SHP77 (cell line): ENCODE data around the gene EPN1.
"Not testable (repeated sequence)": the region's sequence is repeated elsewhere in the genome, so short reads cannot be mapped to it uniquely, and the experiment has no call there.

Experiments
- DNase-seq, 2 experiments: peaks; one replicate each; lab custom pipeline; 2025; lab: John Stamatoyannopoulos, UW

The EPN1 gene

DNA sequence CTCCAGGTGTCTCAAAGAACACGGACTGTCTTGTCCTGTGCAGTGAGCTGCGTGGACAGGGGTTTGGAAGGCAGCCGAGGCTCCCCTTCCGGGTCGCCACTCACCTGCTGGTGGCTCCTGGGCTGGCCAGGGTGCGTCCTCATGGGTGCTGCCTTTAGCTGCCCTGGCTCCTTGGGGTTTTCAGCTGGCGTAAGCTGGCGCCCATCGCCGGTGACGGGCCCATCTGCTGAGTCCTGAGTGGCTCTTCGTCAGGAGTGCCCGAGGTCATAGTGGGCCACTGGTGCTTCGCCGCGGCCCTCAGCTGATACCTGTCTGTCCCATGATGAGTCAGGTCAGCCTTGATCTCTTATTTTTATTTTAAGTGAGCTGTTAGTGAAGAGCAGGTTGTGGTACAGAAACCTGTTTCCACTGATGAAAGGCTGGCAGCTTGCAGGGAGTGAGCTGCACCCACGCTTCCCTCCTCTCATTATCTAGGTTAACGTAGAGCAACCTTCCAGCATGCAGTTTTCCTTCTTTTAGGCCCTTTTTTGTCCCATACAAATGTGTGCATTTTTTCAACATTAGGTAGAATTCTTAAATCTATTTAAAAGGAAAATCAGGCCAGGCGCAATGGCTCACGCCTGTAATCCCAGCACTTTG, 18.4 kb downstream of the EPN1 start:
- DNase-seq, result no peak

- DNase-seq, result no peak
Observed at GRCh38 chr19:55694241-55694655, 19.2 kb downstream of the EPN1 start.

- DNase-seq, result no peak
Observed at GRCh38 chr19:55694656-55695491, 19.8 kb downstream of the EPN1 start.

GRCh38 chr19:55695511-55696290, 20.7 kb downstream of the EPN1 start:
- no peak for DNase-seq

GRCh38 chr19:55696301-55697068, 21.5 kb downstream of the EPN1 start:
- no peak for DNase-seq

GRCh38 chr19:55697069-55697440, 22.0 kb downstream of the EPN1 start:
- no peak for DNase-seq

DNA sequence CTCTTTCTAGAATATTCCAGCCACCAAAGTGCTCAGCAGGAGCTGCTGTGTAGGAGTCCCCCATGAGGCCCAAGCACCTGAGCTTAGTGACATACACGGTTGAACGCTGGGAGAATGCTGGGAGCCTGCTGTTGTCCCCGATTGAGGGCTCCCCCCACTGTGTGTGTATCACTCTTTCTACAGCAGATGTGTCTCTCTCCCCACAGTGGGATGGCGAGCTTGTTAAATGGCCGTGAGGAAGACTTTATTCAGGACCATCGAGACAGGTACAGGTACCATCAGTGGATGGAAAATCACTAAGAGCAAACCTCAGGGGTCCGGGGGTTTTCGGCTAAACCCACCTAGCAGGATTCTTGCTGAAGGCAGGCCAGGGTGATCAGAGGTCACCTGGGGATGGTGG, 22.7 kb downstream of the EPN1 start:
- DNase-seq, result no peak

GRCh38 chr19:55698256-55698655, 23.2 kb downstream of the EPN1 start:
- DNase-seq, result no peak

GRCh38 chr19:55699221-55699620, 24.2 kb downstream of the EPN1 start:
- DNase-seq, result no peak

GRCh38 chr19:55700813-55701212, 25.8 kb downstream of the EPN1 start:
- DNase-seq, result no peak

GRCh38 chr19:55702131-55702627, 27.2 kb downstream of the EPN1 start:
- DNase-seq, result no peak

DNA sequence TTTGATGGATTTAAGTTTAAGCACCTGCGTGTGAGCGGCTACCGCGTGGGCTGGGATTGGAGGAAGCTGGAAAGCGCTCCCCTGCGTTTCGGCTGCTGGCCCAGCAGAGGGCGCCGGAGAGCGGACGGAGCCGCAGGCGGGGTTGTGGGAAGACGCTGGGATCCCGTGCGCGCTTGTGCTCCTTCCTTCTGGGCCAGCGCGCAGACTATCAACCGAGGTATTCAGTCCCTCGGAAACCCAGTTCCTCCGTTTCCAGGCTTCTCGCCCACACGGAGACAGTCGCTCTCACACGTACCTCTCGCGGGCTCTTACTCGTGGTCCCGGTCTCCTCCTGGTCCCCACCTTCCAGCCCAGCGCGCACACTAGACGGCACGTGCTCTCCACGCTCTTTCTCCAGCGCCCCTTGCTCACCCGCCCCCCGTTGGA, 28.8 kb downstream of the EPN1 start:
- no peak for DNase-seq

GRCh38 chr19:55704494-55705245, 29.6 kb downstream of the EPN1 start:
- DNase-seq, result no peak

- no peak for DNase-seq
Observed at GRCh38 chr19:55705972-55706371, 30.9 kb downstream of the EPN1 start.

DNA sequence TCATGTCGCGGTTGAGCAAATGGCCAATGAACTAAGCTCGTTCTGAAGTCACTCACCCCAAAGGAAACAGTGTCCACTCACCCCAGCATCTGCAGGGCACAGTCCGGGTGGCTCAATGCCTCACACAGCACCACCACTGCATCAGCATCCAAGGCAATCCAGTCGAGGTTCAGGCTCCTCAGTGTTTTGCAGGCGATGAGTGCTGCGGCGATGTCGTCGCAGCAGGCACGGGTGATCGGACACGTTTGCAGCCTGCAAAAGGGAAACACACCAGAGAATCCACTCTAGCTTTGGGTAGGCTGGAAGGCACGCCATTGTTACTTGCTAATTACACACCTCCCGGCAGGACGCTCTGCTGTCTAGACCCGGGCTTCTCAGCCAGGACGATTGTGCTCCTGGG, 36.7 kb downstream of the EPN1 start:
- DNase-seq, result no peak

DNA sequence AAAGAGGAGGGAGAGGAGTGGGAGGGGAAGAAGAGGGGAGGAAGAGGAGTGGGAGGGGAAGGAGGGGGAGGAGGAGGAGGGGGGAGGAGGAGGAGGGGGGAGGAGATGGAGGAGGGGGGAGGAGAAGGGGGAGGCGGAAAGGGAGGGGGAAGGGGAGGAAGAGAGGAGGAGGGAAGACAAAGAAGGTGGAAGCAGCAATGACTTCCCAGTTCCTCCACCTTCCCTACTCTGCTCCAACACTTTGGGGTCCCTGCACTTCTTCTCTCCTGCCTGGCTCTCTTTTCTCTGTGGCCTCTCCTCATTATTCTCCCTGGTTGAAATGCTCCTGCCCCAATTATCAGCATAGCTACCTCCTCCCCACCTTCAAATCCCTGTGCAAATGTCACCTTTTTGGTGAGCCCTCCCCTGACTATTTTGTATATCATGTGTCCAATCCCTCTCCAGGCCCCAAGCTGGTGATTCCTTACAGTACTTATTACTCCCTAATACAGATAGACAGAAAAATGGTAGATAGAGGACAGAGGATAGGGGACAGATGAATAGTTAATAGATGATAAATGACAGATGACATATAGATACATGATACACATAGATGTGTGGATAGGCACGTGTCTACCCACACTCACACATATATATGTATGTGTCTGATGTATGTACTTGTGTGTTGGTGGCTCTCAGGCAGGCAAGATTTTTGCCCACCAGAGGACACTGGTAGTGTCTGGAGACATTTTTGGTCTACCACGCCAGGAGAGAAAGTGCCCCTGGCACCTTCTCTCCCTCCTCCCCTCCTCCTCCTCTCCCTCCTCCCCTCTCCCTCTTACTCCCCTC, 38.0 kb downstream of the EPN1 start:
- DNase-seq, result no peak

DNA sequence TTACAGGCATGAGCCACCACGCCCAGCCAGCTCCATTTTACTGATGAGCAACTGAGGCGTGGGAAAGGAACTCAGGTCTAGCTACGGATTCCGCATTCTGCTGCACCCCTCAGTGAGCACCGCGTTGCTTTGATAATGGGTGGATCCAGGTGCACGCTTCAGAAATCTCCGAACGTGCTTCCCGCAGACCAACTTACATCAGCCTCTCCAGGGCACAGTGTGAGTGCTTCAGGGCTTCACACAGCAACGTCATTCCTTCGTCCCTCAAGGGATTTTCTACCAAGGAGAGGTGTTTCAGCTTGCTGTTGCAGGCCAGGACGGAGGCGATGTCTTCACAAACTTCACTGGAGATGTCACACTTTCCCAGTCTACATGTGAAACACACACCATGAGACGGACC, 41.5 kb downstream of the EPN1 start:
- DNase-seq, result no peak

DNA sequence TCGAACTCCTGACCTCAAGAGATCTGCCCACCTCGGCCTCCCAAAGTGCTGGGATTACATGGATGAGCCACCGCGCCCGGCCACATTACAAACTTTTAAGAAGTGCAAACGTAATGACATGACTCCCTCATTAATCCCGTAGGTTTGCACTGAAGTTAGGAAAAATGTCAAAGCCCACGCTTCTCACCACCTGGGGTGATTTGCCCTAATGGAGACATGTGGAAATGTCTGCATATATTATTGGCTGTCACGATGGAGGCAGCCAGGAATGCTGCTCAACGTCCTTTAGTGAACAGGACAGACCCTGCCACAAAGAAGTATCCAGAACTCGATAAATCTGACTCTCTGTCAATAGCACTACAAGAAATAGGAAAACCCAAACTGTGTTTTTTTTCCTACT, 42.2 kb downstream of the EPN1 start:
- DNase-seq, result no peak

DNA sequence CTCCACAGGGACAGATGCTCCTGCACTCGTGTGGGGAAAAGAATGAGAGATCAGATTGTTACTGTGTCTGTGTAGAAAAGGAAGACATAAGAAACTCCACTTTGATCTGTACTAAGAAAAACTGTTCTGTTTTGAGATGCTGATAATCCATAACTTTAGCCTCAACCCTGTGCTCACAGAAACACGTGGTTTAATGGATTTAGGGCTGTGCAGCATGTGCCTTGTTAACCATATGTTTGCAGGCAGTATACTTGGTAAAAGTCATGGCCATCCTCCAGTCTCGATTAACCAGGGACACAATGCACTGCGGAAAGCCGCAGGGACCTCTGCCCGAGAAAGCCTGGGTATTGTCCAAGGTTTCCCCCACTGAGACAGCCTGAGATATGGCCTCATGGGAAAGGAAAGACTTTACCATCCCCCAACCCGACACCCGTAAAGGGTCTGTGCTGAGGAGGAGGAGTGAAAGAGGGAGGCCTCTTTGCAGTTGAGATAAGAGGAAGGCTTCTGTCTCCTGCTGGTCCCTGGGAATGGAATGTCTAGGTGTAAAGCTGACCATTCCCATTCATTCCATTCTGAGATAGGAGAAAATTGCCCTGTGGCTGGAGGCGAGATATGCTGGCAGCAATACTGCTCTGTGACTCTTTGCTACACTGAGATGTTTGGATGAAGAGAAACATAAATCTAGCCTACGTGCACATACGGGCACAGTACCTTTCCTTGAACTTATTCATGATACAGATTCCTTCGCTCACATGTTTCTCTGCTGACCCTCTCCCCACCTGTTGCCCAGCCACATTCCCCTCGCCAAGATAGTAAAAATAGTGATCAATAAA, 43.1 kb downstream of the EPN1 start:
- not testable (repeated sequence) for DNase-seq
